Activated T-cell treated with anti-CD3 and anti-CD28 coated beads, Interleukin-2, amount 50 U/mL, for 48 hours (primary cell): ENCODE results near the gene PHF8.

Experiments
- DNase-seq, 2 experiments: peaks; one replicate each; pipeline ENCODE4 v3.0.0-alpha.2; 2020

Gene PHF8

DNA sequence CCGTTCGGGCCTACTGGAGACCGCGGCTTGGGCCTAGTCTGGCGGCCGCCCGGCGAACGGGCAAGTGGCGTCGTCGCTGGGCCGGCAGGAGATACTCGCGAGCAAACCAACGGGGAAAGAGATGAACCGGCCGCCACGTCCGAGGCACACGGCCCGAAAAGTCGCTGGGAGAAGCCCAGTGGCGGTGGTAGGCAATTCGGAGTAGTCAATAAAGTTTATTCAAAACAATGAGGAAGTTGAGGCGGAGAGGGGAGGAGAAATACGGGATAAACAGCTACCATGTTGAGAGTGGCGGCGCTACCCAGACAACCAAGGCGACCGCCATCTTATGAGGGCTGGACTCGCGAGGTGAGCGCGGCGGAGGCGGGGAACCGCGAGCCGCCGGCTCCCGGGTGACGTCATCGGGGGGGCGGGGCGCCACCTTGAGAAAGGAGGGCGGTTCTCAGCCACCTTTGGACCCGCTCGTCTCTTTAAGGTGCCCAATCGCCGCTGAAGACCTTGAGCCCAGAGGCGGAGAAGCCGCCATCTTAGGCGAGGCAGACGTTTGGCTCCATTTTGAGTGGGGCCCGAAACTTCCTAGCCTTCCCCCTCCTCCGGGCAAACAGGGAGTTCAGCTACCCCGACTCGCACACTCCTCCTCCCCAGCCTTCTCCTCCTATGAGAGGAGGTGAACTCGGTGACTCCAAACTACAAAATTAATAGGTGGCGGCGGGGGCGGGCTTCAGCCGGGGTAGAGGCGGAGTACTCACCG, at the start of gene PHF8:
PHF8 (minus strand) TSS at position 348 of the 751 bp plus-strand sequence. CDS start 1,745 bp downstream, outside the sequence.
- DNase-seq = peak; percentile 90 to 94

DNA sequence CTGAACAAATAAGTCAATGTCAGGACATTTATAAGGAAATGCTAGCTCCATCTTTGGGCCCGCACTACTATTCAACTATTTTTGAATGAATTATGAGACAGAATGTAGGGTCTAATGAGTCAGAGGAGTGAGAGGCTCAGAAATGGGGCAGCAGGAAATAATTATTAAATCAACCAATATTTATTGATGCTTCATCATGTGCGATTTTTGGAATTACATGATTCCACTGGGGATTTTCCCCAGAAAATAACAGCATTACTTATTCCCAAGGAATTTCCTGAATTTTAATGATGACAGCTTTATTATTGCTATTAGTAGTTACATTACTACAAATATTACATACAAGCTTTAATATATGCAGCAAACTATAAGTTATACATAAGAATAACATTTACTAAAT, 49.3 kb upstream of the PHF8 start:
- no peak for DNase-seq

DNA sequence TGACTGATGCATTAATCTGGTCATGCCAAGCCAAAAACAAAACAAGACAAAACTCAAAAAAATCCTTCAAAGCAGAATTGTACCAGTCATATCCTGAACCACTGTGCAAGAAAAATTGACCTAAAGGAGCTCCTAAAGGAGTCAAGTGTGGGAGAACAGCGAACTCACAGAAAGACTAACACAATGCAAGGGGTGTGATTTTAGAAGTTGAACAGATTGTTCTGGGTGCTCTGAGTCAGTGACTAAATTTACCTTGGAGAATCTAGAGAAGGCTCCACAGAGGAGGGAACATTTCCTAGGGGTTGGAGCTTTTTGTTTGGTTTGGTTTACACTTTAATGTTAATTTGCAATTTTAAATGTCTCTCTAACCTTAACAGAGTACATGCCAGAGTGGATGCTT, 48.9 kb upstream of the PHF8 start:
- no peak for DNase-seq

DNA sequence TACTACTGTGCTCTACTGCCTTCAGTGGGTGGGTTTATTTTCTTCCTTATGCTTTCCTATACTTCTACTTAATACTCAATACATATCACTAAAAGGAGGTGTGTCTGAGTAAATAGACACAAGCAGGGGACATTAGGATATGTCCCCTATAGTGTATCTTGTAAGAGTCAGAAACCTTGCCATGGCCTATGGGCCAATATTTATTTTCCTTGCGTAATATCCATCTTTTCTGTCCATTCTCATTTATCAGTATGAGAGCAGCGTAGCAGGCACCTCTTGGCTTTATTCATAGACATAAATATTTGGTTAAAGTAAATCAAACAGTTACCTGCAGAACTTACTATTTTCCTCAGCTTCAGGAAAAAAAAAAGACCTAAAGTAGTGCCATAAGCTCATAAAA, 46.6 kb upstream of the PHF8 start:
- no peak for DNase-seq

DNA sequence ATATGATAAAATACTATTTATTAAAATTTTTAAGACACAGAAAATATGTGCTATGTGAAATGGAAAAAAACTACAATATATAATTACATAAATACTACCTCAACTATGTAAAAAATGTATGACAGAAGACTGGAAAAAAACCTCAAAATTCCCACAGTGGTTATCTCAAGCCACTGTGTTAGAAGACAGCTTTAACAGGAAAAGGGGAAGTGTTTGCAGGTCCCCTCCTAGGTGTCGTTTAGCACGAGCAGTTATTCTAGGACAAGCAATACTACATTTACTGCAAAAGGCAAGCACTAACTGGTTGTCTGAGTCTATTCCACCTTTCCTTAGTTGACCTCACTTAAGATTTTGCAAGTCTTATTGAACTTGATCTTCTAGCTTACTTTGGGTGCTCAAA, 44.9 kb upstream of the PHF8 start:
- no peak for DNase-seq

DNA sequence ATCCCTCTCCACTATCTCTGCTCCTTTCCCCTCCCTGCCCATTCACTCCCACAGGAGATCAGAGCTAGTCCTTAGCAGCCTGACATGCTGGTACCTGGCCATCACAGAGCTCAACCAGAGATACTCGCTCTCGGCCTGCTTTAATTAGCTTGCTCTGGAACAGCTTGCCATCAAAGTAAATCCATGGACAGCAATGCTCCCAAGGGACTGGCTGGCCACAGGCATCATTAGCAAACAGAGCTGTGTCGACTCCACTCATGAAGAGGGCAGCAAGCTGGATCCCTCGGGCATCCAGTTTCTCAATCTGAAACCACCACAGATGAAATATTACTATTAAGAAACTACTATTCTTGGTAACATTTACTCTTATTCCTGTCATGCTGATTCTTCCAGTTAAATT, 43.4 kb upstream of the PHF8 start:
- DNase-seq = no peak

DNA sequence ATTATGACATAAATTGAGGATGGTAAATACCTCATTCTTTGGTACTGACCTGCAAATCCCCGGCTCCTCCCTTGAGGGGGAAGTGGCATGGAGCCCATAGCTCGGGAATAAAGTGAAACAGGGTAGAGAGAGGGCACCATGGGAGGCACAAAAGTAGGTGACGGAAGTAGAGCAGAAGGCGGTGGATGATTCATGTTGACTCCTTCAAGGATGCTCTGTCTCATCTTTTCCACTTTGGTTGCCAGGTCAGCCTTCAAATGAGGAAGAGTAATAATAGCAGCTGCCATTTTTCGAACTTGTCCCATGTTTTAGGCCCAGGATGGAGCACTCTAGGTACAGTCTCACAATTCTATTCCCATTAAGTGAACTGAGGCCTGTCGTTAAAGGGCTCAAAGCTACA, 41.4 kb upstream of the PHF8 start:
- DNase-seq = no peak

DNA sequence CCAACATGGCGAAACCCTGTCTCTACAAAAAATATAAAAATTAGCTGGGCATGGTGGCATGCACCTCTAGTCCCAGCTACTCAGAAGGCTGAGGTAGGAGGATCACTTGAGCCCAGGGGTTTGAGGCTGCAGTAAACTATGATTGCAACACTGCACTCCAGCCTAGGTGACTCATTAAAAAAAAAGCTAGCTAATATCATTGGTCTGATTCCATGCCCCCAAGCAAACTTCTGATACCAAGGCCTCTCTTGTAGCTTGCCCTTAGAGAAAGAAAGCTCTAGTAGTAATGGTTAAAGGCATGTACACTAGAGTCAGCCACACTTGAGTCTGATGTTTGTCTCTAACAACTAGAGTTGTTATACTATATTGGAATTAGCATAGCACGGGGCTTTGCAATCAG, 32.6 kb upstream of the PHF8 start:
- no peak for DNase-seq

DNA sequence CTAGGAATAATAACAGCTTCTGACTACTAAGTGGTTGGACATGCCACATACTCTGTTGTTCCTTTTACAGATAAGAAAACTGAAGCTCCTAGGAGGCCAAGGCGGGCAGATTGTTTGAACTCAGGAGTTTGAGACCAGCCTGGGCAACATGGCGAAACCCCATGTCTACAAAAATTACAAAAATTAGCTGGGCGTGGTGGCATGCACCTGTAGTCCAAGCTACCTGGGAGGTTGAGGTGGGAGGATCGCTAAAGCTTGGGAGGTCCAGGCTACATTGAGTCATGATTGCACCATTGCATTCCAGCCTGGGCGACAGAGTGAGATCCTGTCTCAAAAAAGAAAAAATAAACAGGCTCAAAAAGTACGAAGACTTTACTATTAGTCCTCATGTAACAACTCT, 30.6 kb upstream of the PHF8 start:
- no peak for DNase-seq

DNA sequence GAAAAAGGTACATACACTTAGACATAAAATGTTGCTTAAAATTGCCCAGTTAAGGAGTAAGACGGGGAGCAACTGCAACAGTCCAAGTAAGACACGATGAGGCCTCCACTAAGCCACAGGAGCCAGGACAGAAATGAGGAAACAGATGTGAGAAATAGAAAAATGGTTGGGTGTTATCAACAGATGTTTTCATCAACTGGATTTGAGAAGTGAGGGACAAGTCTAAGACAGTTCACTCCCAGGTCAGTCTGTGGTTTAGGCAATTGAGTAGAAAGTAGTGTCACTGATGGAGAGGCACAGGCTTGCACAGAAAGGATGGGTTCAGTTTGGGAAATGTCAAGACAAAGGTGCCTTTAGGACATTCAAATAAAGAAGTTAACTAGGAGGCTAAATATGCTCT, 23.5 kb upstream of the PHF8 start:
- DNase-seq = no peak

DNA sequence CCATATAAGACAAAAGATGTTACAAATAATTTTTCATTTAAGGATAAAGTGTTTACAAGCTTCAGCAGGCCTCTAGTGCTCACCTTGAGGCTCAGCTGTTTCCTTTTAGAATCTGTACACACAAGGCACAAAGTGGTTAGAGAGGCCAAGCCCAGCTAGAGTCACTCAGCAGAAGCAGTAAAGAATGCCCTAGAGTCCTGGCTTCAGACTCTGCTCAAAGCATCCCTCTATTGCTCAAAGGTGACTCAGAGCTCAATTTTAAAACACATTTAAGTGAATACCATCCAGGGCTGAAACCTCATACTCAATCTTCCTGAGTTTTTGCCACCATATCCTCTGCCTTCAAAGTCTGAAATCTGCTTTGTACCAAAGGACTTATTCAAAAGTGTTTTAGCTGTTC, 22.6 kb upstream of the PHF8 start:
- no peak for DNase-seq

DNA sequence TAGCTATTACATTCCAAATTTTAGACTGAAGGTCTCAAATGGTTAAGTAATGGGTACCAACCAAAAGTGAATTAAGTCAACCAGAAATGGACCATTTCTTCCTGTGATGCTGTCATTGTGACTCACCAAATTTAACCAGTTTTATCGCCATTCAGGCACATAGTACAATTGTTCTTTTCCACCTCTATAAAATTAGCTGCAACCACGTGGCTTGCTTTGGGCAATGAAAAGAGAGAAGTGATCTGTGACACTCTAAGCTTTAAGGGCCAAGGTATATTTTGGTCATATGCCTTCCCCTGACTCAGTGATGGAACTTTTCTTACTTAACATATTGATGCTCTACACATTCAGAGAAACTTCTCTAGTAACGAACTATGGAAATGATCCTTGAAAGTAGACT, 20.3 kb upstream of the PHF8 start:
- DNase-seq = no peak

DNA sequence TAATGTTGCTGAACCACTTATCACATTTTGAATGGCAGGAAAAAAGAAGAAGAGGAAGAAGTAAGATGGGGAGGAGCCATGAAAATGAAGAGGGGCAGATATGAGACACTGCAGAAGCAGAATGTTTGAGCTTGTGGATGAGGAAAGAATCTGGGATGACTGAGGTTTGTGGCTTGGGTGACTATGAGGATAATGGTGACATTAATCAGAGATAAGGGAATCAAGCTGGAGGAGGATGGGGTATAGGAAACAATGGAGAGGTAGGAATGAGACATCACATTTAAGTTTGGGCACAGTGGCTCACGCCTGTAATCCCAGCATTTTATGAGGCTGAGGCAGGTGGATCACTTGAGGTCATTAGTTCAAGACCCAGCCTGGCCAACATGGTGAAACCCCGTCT, 19.1 kb upstream of the PHF8 start:
- DNase-seq = no peak

DNA sequence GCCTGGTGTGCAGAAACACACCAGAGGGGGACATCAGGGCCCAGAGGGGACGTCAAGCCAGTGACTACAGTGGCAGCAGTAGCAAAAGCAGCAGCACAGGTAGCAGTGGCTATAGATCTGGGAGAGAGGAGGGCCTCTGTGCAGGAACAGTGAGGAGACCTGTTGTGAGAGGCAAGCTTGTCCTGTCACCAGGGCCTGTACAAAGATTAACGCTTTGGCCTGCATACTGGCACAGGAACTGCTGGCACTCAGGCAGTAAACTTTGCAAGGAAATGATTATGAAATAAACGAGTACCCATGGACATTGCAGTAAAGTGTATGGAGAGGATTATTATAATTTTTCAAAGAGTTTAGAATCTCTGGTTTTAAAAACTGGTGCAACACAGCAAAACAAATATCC, 5.5 kb upstream of the PHF8 start:
- no peak for DNase-seq

DNA sequence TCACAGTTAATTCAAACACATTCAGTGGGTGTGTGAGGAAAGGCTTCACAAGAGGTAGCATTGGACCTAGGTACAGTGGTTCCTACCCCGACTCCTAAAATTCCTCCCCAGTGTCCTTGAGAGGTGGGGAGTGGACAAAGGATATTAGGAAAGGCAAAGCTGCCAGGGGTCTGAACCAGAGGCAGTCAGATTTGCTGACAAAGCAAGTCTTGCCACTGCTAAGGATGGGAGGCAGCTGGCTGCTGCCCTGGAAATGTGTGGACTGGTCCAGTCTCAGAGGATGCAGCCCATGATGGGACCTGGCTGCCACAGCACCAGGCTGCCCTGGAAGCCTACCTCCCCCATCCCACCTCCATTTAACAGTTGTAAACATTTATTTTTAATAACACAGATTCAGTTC, 4.1 kb upstream of the PHF8 start:
- DNase-seq = no peak

DNA sequence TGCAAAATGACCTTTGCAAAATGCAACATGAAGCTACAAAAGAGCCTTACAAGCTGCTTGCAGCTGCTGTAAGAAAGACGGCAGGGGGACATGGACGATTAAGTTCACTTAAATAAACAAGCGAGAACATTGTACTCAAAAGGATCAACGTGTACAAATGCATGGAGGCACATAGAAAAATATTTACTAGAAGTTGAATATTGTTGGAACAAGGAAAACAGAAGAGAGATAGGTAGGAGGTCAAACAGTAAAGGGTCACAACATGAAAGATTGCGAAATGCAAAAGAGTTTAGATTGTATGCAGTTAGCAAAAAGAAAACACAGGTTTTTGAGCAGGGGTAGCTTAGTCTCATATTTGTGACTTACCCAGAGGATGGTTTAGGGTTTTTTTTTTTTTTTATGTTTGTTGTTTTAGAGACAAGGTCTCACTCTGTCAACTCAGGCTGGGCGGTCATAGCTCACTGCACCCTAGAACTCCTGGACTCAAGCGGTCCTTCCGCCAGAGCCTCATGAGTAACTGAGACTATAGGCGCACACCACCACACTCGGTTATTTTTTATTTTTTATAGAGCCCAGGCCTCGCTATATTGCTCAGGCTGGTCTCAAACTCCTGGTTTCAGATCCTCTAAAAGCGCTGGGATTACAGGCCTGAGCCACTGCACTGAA, 1.4 kb upstream of the PHF8 start:
- DNase-seq = no peak

DNA sequence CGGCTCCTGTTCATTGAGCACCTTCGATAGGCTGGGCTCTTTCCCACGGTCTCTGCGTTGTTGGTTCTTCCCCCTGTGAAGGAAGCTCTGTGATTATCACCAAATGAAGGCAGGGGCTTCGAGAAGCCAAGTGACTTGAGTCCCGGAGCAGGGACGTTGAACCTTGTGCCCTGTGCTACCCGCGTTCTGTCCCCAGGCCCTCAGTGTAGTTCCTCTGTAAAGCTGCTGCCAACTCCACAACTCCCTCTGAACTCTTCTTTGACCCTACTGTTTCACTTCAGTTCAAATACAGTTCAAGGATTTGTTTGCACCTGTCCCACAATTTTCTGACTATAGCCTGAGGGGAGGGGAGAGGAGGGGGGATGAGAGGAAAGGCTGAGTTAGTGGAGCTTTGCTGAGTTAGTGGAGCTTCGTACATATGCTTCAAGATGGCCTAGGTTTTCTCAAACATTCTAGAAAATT, 635 bp upstream of the PHF8 start:
- no peak for DNase-seq

DNA sequence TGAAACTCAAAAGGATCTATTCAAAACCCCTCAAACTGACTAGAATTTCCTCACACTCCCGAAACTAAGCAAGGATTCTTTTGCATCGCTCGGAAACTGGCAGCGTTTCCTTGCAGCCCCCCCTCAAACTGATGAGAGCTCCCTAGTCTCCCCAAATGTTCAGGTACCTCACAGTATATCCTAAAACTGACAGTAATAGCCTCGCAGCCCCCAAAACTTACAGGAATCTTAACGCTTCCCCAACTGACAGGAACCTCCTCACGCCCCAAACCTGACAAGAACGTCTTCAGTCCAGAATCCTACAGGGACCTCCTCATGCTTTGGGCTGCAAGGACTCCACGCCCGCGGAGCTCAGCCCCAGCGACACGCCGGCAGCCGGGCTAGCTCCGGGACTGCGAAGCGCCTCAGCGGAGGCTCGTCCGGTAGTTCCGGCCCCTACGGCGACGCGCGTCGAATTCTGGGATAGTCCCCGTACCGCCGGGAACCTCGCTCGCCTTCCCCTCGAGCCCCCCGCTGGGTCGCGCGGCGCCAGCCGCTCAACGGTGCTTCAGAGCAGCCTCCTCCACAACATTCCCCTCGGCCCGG, 640 bp downstream of the PHF8 start:
- DNase-seq = no peak

DNA sequence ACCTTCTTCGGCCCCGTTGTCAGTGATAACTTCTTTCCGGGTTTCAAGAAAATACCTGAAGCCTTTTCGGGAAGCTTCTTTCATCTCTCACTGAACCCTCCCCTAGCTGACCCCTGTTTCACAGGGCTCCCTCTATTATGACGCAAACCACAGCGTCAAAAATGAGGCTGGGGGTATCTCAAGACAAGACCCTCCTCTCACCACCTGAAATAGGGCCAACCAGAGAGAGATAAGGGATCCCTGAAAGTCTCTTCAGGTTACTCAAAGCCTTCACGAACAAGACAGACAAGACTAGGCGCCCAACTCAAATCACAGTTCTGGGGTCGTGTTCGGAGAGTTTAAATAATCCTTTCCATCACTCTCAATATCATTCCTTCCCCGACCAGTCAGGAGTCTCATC, 1.2 kb downstream of the PHF8 start:
- DNase-seq = no peak

DNA sequence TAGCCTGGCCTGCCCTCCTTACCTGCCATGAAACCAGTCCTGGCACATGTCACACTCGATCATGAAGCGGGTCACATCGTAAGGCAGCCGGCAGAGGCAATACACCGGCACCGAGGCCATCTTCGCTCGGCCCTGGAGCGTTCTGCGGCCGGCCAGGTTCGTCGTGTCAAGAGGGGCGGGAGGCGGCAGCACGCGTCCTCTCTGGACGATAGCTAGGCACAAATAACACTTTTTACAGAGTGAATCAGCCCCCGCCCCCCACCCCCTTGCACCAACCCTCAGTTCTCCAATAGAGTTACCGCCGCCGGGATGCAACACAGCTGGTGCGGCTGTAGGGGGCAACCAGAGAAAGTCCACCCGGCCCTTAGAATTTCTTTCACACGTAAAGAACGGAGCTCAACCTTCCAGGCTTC, 1.7 kb downstream of the PHF8 start:
- peak; percentile 55 for DNase-seq

DNA sequence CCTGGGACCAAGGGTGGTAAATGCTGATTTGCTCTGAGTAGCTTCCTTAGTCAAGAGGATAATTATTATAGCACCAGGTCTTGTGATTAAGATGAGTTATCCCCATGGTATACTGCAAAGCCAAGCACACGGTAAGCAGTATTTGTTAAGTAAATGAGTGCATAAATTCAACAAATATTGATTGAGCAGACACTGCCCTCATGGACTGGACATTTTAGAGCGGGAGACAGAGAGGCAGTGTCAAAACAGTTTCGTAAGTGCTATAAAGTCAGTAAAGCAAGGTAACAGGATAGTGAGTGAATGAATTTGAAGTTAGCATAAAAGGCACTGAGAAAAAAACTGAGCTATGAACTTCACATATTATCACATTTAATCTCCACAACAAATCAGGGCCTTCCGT, 13.9 kb downstream of the PHF8 start:
- no peak for DNase-seq

DNA sequence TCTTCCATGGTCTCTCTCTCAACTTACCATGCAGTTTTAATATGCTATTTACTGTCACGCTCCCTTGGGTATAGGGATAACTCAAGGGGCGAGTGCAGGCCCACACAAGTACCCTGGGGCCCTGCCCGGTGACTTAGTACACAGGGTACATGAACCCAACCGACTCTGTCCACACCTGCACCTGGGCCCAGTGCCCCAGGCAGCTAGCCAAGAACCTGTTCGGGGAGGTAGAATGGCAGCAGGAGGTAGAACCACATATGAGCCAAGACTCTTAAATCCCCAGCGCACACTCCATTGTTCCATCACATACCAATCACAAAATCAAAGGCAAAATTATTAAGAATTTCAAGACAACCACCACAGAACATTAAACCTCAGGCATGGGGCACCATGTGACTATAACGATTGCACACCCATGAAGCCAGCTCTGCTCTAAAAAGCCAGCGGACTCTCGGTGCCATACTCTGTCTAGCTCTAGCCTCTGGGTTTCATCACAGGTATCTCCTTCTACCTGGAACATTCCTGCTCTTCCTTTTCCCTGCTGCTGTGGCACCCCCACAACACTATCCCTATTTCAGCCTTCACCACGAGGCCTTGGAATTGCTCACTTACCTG, 14.6 kb downstream of the PHF8 start:
- DNase-seq = no peak

DNA sequence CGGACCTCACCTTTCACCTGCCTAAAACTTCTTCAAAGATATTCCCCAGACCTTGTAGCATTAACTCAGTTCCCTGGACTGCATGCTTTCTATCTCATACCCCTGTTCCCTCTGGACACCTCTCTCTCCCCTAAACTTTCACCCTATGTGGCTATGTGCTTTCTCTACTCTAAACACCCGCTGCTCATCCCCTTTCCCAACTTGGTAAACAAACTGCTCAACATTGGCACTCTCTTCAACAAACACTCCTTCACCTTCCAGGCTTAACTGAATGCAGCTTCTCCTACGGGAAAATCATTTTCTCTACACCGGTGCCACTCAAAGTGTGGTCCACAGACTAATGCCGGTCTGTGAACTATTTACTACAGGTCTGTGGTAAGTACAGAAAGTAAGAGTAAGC, 19.9 kb downstream of the PHF8 start:
- DNase-seq = no peak
